Measurements from ENCODE around the gene FOXP1. TPM values are rescaled to one million over a fixed set of nuclear protein-coding genes. Genes with fewer than 3 reads are reported as not detected.

The FOXP1 gene
- total RNA-seq, 4 donors from 2014 or later: 86.4 to 107 (median 93.8) TPM

DNA sequence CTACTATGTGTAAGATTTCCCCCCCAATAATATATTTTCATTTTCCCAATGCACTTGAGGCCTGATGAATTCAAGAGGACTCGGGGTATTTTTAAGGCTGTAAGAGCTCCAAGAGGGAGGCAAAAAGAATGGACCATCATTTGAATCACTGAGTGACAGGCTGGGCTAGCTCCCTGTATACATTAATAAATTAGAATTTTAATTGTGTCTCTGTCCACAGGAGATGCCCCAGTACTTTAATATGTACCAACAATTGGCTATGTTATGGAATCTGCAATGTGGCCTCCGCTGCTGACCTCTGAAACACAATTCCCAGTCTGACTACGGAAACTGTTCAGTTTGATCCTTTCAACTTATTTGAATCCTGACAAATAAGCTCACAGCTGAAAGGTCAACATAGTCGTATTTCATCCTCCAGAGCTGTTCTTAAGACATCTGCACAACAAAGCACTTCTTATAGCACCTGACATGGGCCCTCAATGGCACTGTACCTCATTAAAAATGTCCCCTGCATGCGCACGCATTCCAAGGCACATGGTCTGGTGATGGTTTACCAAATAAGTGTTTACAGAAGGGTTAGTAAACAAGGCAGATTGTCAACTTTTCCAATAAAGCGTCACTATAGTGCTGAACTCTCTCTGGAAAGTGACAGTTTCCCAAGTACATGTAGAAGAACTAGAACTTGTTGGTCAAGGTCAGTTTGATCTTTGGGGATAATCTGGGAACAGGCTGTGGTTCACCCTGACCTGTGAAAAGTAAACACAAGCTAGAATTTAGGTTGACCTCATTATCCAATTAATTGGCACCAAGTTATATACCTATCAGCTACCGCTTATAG, 472.9 kb downstream of the FOXP1 start:
- Histone ChIP-seq H3K9me3 (no peaks in the 10 kb centered on the region), H3K27me3 (no peaks in the 10 kb centered on the region), H3K4me3 (no peak overlapping the region), H3K4me1 (peaks cover 0 to 30% (median 2%) of the 10 kb centered on the region in 4 donors), H3K36me3 (peaks cover 0 to 25% (median 7%) of the 10 kb centered on the region in 3 donors), H3K27ac (no peak overlapping the region)
- TF ChIP-seq EP300 (IDR thresholded peaks at IDR 0.05): no peak
- TF ChIP-seq POLR2A (IDR thresholded peaks at IDR 0.05): no peak
- TF ChIP-seq, protein P1, sequence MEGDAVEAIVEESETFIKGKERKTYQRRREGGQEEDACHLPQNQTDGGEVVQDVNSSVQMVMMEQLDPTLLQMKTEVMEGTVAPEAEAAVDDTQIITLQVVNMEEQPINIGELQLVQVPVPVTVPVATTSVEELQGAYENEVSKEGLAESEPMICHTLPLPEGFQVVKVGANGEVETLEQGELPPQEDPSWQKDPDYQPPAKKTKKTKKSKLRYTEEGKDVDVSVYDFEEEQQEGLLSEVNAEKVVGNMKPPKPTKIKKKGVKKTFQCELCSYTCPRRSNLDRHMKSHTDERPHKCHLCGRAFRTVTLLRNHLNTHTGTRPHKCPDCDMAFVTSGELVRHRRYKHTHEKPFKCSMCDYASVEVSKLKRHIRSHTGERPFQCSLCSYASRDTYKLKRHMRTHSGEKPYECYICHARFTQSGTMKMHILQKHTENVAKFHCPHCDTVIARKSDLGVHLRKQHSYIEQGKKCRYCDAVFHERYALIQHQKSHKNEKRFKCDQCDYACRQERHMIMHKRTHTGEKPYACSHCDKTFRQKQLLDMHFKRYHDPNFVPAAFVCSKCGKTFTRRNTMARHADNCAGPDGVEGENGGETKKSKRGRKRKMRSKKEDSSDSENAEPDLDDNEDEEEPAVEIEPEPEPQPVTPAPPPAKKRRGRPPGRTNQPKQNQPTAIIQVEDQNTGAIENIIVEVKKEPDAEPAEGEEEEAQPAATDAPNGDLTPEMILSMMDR (IDR thresholded peaks at IDR 0.05): no peak
- DNase-seq (ENCODE audit: low spot score in 2 of 2): no peak
- 72 to 73% methylated on average over 8 of the region's 8 CpGs for WGBS, 2 donors

DNA sequence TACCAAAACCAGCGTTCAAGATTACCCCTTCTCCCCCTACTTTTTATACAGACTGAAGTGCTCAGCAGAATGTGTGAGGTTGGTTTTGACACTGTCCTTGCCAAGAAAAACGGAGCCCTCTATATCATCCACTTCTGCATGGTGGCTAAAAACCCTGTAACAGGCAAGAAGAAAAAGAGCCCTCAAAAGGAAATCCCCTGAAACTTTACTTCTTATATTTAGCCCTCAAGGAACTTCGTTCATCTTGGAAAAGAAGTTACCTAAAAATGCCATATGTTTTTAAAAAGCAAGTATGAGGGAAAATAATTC, 473.6 kb downstream of the FOXP1 start:
- H3K27ac ChIP-seq: peak overlapping the region in 1 of 4 donors; percentile 4
- no peak overlapping the region for H3K4me3 ChIP-seq
- no peaks in the 10 kb centered on the region for H3K27me3 ChIP-seq
- 52 to 57% methylated on average over 3 of the region's 3 CpGs for WGBS, 2 donors
- H3K36me3 ChIP-seq: peaks cover 0 to 25% (median 7%) of the 10 kb centered on the region in 3 donors
- no peak for DNase-seq (ENCODE audit: low spot score in 2 of 2)
- no peak for TF ChIP-seq EP300 (IDR thresholded peaks at IDR 0.05)
- TF ChIP-seq, protein P1 (IDR thresholded peaks at IDR 0.05): no peak
- TF ChIP-seq POLR2A (IDR thresholded peaks at IDR 0.05): no peak
- H3K9me3 ChIP-seq: no peaks in the 10 kb centered on the region
- H3K4me1 ChIP-seq: peaks cover 0 to 31% (median 2%) of the 10 kb centered on the region in 4 donors

DNA sequence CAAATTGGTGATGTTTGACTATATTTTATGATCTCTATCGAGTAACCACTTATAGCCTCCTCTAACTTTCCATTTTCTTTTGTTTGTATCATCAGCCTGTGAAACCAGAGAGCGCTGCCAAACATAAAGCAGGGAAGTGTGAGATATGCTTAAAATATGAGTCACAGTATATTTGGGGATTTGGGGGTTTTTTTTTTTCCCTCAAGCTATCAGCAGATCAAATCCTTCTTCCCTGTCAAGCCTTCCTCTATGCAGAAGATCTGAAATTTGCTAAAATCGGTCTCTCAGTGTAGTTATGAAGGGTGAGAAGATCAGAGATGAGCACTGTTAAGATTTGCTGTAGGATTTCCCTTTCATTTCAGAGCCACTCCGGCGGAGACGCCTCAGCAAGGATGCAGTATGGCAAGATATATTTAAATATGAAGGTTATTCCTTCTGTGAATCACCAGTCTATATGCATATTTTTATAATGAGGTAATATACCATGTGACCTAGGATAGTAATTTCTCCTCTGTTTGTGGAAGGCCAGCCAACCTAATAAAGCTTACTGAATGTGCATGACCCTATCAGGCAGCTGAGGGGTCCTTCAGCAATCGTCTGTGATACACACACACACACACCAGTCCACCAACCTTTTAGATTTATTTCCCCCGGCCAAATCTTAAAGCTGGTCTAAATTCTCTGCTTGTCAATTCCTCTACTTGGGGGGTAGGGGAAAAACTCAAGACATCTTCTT, 474.1 kb downstream of the FOXP1 start:
- no peak overlapping the region for H3K4me3 ChIP-seq

DNA sequence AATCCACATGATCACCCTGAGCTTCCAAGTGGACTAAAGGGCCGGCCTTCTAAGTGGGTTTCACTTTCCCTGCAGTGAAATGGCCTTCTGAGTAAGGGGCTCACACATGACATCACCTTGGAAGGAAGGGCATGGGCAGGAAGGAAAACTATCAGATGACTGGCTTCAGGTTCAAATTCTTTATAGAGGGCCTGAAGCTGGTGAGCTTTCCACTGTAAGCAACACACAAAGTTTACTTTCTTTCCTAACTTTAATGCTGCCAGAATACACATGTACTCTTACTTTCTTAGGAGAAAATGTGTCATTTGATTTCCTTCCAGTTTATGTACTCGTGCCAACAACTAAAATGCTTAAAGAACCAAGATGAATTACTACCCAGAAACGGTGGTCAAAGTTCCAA, 475.6 kb downstream of the FOXP1 start:
- WGBS, 2 donors: 41 to 51% methylated on average over 3 of the region's 3 CpGs
- H3K27ac ChIP-seq: peak overlapping the region in 2 of 4 donors; percentile 2 to 4
- no peaks in the 10 kb centered on the region for H3K9me3 ChIP-seq
- DNase-seq (ENCODE audit: low spot score in 2 of 2): no peak
- H3K4me1 ChIP-seq: peaks cover 4 to 51% (median 17%) of the 10 kb centered on the region in 4 donors
- H3K27me3 ChIP-seq: no peaks in the 10 kb centered on the region
- H3K4me3 ChIP-seq: no peak overlapping the region
- TF ChIP-seq POLR2A (IDR thresholded peaks at IDR 0.05) (no peak), EP300 (IDR thresholded peaks at IDR 0.05) (no peak)
- TF ChIP-seq, protein P1 (IDR thresholded peaks at IDR 0.05): no peak
- peaks cover 0 to 19% (median 7%) of the 10 kb centered on the region in 3 donors for H3K36me3 ChIP-seq

More for the DNA sequence above, 474.1 kb downstream of the FOXP1 start:
- Histone ChIP-seq H3K9me3 (no peaks in the 10 kb centered on the region), H3K27me3 (no peaks in the 10 kb centered on the region), H3K36me3 (peaks cover 0 to 22% (median 7%) of the 10 kb centered on the region in 3 donors), H3K4me1 (peaks cover 0 to 36% (median 4%) of the 10 kb centered on the region in 4 donors), H3K27ac (peak overlapping the region in 2 of 4 donors; percentile 4 to 24)
- 68 to 74% methylated on average over 8 of the region's 8 CpGs for WGBS, 2 donors
- no peak for DNase-seq (ENCODE audit: low spot score in 2 of 2)
- no peak for TF ChIP-seq POLR2A (IDR thresholded peaks at IDR 0.05)
- TF ChIP-seq, protein P1 (IDR thresholded peaks at IDR 0.05): no peak
- no peak for TF ChIP-seq EP300 (IDR thresholded peaks at IDR 0.05)

DNA sequence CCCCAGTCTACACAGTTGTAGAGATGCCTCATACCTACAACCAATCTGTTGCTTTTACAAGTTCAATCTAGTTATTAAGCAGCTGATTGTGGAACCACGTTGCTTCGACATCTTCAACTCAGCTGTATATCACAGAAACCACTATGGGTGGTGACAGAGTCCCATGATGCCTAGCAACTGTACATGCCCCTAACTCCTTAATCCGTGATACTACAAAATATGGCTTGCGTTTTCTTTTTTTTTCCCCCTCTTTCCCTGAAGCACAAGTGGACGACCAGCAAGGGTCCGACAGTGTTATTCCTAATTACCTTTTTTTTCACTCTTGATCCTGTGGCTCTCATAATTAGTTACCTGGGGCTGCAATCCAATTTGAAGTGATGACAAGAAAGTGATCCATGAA, 478.6 kb downstream of the FOXP1 start:
- DNase-seq (ENCODE audit: low spot score in 2 of 2): no peak
- TF ChIP-seq POLR2A (IDR thresholded peaks at IDR 0.05) (no peak), EP300 (IDR thresholded peaks at IDR 0.05) (no peak)
- TF ChIP-seq, protein P1 (IDR thresholded peaks at IDR 0.05): no peak
- no peaks in the 10 kb centered on the region for H3K27me3 ChIP-seq
- no peak overlapping the region for H3K4me3 ChIP-seq
- H3K27ac ChIP-seq: no peak overlapping the region
- H3K36me3 ChIP-seq: no peaks in the 10 kb centered on the region
- peaks cover 4 to 66% (median 25%) of the 10 kb centered on the region in 4 donors for H3K4me1 ChIP-seq
- H3K9me3 ChIP-seq: no peaks in the 10 kb centered on the region
- WGBS, 2 donors: 90 to 93% methylated on average over 6 of the region's 6 CpGs
